Bronchial epithelial cell (primary cell): Measurements from ENCODE around the gene FXYD7. TPM values are rescaled to one million over a fixed set of nuclear protein-coding genes. Genes with fewer than 3 reads are reported as not detected.
A peak's percentile ranks its signal among the peaks of the same experiment; 100 is the strongest.

Experiments used
- DNase-seq: peaks from one replicate; pipeline ENCODE4 v3.0.0-alpha.2; 2010; ENCODE audit warnings: low read depth
- FAIRE-seq: peaks from 2 replicates; lab custom pipeline; 2011; peaks lifted over from hg19 to GRCh38; lab: Jason Lieb, UNC
- H3K27me3 ChIP-seq: 2 replicates; pipeline ENCODE4 v1.5.1; 2011; ENCODE audit warnings: low read length; ENCODE audit not compliant: control insufficient read depth, insufficient read depth
- H3K36me3 ChIP-seq: 2 replicates; pipeline ENCODE4 v1.5.1; 2011; ENCODE audit warnings: low read length; ENCODE audit not compliant: control insufficient read depth, insufficient read depth
- H3K4me3 ChIP-seq: 2 replicates; pipeline ENCODE4 v1.5.1; 2011; ENCODE audit warnings: mild to moderate bottlenecking, low read depth, low read length, control low read depth
- total RNA-seq: library from RNA; depleted of rRNA; stranded (reverse); fragments of >200 nt; gene quantifications from 2 replicates; pipeline ENCODE4 v1.2.1, GENCODE V29; 2014
- TF ChIP-seq, protein P1 (sequence below): IDR thresholded peaks from 2 replicates; pipeline ENCODE4 v1.5.1; 2011; ENCODE audit warnings: mild to moderate bottlenecking, moderate library complexity, low read length, control low read depth, inconsistent platforms; ENCODE audit not compliant: insufficient read depth, severe bottlenecking

Gene FXYD7
- total RNA-seq, 1 donor from 2014 or later: not detected

DNA sequence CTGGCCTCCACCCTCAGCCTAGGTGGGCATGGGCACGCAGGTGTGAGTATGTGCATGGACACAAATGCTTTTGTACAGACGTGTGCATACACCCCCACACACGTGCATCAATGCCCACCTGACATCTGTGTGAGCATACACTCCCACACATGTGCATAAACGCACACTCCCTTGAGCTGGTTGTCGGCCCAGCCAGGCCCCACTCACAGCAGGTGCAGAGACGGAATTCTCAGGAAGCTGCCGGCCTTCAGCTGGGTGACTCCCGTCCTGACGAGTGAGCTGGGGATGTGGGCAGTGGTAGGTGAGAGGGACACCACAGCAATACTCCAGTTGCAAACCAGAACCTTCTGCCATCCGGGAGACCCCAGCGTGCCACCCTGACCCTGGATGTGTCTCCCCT, 9.2 kb upstream of the FXYD7 start:
- no peak for FAIRE-seq
- no peak for DNase-seq

DNA sequence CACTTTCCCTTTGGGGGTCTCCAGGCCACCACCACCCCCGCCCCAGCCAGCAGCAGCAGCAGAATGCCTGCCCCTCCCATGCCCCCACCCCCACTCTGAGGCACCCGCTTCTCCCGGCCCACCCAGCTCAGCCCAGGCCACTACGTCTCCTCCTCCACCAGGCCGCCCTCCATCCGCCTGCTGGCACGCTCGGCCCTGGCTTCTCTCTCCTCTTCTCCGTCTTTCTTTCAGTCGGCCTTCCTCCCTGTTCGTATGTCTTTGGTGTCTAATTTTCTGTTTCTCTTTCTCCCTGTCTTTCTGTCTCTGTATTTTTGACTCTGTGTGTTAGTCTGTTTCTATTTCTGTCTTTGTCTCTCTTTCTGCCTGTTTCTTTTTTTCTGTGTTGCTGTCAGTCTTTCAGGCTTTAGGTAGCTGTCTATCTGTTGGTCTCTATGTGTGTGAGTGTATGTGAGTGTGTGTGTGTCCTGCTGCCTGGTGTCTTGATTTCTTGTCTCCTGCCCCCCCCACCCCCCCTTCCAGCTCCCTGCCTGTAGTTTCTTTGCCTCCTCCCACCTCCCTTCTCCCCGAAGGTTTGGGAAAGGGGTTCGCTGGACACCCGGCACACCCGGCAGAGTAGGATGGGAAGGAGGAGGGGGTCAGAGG, 8.3 kb upstream of the FXYD7 start, which contains the start of gene LGI4:
Gene LGI4, minus strand, starts transcription at position 459 of the 642 bp plus-strand sequence. Its CDS starts 379 bp downstream, at position 80.
- no peak for DNase-seq
- Histone ChIP-seq H3K4me3 (no peak within 1 kb of the TSS), H3K27me3 (no peaks in the 10 kb centered on the region), H3K36me3 (no peaks in the 10 kb centered on the region)
- FAIRE-seq: no peak
- TF ChIP-seq, protein P1, sequence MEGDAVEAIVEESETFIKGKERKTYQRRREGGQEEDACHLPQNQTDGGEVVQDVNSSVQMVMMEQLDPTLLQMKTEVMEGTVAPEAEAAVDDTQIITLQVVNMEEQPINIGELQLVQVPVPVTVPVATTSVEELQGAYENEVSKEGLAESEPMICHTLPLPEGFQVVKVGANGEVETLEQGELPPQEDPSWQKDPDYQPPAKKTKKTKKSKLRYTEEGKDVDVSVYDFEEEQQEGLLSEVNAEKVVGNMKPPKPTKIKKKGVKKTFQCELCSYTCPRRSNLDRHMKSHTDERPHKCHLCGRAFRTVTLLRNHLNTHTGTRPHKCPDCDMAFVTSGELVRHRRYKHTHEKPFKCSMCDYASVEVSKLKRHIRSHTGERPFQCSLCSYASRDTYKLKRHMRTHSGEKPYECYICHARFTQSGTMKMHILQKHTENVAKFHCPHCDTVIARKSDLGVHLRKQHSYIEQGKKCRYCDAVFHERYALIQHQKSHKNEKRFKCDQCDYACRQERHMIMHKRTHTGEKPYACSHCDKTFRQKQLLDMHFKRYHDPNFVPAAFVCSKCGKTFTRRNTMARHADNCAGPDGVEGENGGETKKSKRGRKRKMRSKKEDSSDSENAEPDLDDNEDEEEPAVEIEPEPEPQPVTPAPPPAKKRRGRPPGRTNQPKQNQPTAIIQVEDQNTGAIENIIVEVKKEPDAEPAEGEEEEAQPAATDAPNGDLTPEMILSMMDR: no peak

More for the DNA sequence above, 9.2 kb upstream of the FXYD7 start:
- TF ChIP-seq, protein P1: no peak
- Histone ChIP-seq H3K4me3 (no peak overlapping the region), H3K27me3 (no peaks in the 10 kb centered on the region), H3K36me3 (no peaks in the 10 kb centered on the region)

DNA sequence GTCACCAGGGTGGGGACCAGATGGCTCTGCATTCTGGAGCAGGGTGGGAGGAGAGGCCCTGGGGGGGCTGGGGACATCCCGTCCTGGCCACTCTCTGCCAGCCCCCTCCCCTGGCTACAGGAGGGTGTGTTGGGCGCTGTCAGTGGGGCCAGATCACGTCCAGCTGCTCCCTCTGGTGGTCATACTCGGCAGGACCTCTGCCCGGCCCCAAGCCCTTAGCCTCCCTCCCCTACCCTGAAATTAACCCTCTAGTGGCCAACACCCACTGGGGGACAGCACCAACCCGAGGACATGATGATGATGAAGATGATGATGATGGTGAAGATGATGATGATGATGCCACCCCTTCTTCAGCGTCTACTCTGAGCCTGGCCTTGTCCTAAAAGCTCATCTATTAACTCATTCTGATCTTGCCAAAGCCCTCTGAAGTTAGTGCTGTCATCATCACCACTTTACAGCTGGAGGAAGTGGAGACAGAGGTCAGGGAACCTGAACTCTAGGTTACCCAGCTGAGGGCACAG, 7.6 kb upstream of the FXYD7 start:
- Histone ChIP-seq H3K36me3 (no peaks in the 10 kb centered on the region), H3K4me3 (no peak overlapping the region), H3K27me3 (no peaks in the 10 kb centered on the region)
- FAIRE-seq: no peak
- TF ChIP-seq, protein P1: peak; percentile 91
- no peak for DNase-seq

DNA sequence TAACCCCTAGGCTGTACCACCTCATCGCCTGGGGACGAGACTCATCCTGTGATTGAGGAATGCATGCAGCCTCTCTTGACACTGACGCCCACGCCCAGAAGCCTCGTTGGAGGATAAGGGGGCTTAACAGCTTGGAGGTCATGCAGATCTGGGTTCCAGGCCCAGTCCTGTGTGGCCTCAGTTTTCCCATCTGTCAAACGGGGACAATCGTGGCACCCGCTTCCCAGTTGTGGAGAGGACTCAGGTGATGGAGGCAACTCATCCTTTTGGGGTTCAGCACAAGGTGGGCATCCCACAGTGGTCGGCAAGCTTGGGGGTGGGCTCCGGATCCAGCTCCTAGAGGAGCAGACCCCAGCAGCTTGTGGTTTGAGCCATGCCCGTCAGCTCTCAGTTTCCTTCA, 6.8 kb upstream of the FXYD7 start:
- H3K4me3 ChIP-seq: no peak overlapping the region
- DNase-seq (no peak), FAIRE-seq (no peak)
- H3K36me3 ChIP-seq: no peaks in the 10 kb centered on the region
- TF ChIP-seq, protein P1: no peak
- no peaks in the 10 kb centered on the region for H3K27me3 ChIP-seq

DNA sequence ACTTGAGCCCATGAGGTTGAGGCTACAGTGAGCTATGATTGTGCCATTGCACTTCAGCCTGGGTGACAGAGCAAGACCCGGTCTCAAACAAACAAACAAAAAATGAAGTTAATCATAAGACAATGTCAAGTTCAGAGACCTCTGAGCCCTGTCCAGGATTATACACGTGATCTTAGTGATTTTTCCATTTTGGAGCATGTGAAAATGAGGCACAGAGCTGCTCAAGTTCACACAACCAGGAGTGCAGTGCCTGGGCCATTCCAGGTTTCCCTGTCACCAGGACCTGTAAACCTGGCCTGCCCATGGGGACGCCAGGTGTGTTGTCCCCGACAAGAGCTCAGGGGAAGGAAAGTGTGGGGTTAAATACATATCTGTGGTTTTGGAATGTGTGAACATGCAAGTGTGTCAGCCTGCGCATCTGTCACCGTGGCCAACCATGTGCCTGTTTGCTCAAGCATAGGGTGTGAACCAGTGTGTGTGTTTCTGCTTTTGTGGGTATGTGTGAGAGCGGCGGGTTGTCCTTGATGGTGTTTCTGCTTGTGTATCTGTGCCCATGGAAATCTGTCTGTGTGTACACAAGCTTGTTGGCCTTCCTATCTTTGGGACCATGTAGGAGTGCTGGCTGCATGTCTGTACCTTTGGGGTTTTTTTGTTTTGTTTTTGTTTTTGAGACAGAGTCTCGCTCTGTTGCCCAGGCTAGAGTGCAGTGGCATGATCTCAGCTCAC, 5.9 kb upstream of the FXYD7 start:
- DNase-seq: no peak
- Histone ChIP-seq H3K36me3 (no peaks in the 10 kb centered on the region), H3K4me3 (no peak overlapping the region), H3K27me3 (peaks cover 2% of the 10 kb centered on the region)
- FAIRE-seq: no peak
- TF ChIP-seq, protein P1: no peak
